Measurements from ENCODE around the gene GFOD1.

DNA sequence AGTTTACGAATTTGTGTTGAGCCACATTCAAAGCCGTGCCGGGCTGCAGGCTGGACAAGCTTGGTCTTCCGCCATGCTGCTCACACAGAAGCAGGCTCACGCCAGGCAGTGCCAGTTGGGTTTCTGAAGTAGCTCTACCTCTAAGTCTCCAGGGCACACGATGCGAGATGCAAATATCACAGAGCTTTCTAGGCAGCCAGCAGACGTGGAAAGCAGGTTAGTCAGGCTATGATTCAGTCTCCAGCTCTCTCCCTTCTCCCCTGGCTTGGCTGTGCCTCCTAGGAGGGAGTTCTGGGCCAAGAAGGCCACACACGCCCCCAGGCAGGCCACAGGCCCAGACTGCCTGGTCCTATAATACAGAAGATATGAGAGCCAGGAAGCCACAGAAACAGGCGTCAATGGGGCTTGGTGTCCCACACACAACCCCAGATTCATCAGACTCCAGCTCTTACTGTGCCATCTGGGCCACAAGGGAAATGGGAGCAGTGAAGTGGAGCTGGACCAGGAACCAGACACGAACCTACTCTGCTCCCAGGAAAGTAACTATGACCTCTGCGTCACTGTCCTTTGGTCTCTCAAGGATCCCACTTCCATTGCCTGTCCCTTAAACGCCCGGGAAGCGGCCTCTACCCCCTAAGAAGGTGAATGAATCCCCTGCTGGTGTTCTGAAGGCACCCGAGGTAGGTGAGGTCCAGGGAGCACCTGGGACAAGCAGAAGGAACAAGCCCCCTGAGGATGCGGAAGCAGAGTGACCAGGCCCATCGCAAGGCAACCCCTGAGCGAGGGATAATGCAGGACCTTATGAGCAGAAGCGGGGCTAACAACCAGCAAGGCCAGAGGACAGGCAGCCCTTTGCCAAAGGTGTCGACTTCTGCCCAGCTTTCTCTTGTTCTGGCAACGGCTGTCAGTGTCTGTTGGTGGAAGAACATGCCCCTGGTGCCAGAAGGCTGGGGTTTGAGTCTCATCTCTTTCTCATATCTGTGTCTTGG, 61.2 kb downstream of the GFOD1 start:
- TF ChIP-seq, protein P1, sequence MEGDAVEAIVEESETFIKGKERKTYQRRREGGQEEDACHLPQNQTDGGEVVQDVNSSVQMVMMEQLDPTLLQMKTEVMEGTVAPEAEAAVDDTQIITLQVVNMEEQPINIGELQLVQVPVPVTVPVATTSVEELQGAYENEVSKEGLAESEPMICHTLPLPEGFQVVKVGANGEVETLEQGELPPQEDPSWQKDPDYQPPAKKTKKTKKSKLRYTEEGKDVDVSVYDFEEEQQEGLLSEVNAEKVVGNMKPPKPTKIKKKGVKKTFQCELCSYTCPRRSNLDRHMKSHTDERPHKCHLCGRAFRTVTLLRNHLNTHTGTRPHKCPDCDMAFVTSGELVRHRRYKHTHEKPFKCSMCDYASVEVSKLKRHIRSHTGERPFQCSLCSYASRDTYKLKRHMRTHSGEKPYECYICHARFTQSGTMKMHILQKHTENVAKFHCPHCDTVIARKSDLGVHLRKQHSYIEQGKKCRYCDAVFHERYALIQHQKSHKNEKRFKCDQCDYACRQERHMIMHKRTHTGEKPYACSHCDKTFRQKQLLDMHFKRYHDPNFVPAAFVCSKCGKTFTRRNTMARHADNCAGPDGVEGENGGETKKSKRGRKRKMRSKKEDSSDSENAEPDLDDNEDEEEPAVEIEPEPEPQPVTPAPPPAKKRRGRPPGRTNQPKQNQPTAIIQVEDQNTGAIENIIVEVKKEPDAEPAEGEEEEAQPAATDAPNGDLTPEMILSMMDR (conservative IDR thresholded peaks at IDR 0.05 in 1 of 2, IDR thresholded peaks at IDR 0.05 in 1 of 2; ENCODE audit: low read depth in 1 of 2, low read length in 2 of 2) = no peak
- TF ChIP-seq EZH2 (IDR thresholded peaks at IDR 0.05; ENCODE audit: low read length, missing control alignments) = no peak

Data from fibroblast of lung (primary cell).